Immature natural killer cell (primary cell): ENCODE results near the gene SLC26A3. TPM values are rescaled to one million over a fixed set of nuclear protein-coding genes. Genes with fewer than 3 reads are reported as not detected.
"Not testable (repeated sequence)": the region's sequence is repeated elsewhere in the genome, so short reads cannot be mapped to it uniquely, and the experiment has no call there.

Experiments used
- DNase-seq, 3 donors: peaks; one replicate each; pipeline ENCODE4 v3.0.0; 2022; ENCODE audit warnings: mixed read lengths in 1 of 3
- H3K27ac Mint-ChIP-seq, 6 donors: one replicate each; pipeline ENCODE4 v1.8.0; 2020; ENCODE audit warnings: mixed read lengths in 6 of 6, mild to moderate bottlenecking in 5 of 6, inconsistent platforms in 4 of 6, moderate library complexity in 3 of 6
- H3K27me3 Mint-ChIP-seq, 3 donors: one replicate each; pipeline ENCODE4 v1.8.0; 2020 to 2021; ENCODE audit warnings: low read depth in 3 of 3, mild to moderate bottlenecking in 3 of 3, mixed read lengths in 3 of 3, moderate library complexity in 3 of 3, inconsistent platforms in 1 of 3
- H3K36me3 Mint-ChIP-seq, 3 donors: one replicate each; pipeline ENCODE4 v1.8.0; 2020; ENCODE audit warnings: mixed read lengths in 3 of 3, inconsistent platforms in 2 of 3, mild to moderate bottlenecking in 2 of 3
- H3K4me1 Mint-ChIP-seq, 2 donors: one replicate each; pipeline ENCODE4 v1.8.0; 2020; ENCODE audit warnings: inconsistent platforms in 2 of 2, mild to moderate bottlenecking in 2 of 2, mixed read lengths in 2 of 2, moderate library complexity in 1 of 2
- H3K4me3 Mint-ChIP-seq, 5 donors: one replicate each; pipeline ENCODE4 v1.8.0; 2020; ENCODE audit warnings: mild to moderate bottlenecking in 5 of 5, mixed read lengths in 5 of 5, inconsistent platforms in 3 of 5, moderate library complexity in 3 of 5
- H3K9me3 Mint-ChIP-seq, 6 donors: one replicate each; pipeline ENCODE4 v1.8.0; 2020; ENCODE audit warnings: mild to moderate bottlenecking in 6 of 6, mixed read lengths in 6 of 6, inconsistent platforms in 4 of 6, moderate library complexity in 3 of 6
- polyA plus RNA-seq, 3 donors: library from polyadenylated mRNA; unstranded; fragments of 300-500 nt; fragmentation: Illumina TruSeq; gene quantifications; one replicate each; pipeline ENCODE4 v1.2.3, GENCODE V29; 2021

Gene SLC26A3
- not detected for polyA plus RNA-seq

GRCh38 chr7:107803009-107803610 lies at the start of gene SLC26A3:
TSS of gene SLC26A3 (minus strand) at chr7:107803223. CDS start at chr7:107794509, 8,714 bp downstream.
- H3K4me1 Mint-ChIP-seq: no peaks in the 10 kb centered on the region
- H3K4me3 Mint-ChIP-seq: no peak within 1 kb of the TSS
- no peaks in the 10 kb centered on the region for H3K36me3 Mint-ChIP-seq
- peaks cover 0 to under 1% (median 0%) of the 10 kb centered on the region in 3 donors for H3K27me3 Mint-ChIP-seq
- H3K9me3 Mint-ChIP-seq: no peaks in the 10 kb centered on the region
- no peak within 1 kb of the TSS for H3K27ac Mint-ChIP-seq
- DNase-seq: no peak

- Mint-ChIP-seq H3K36me3 (no peaks in the 10 kb centered on the region), H3K27ac (no peak overlapping the region), H3K9me3 (peaks cover 0 to 2% (median 0%) of the 10 kb centered on the region in 6 donors), H3K4me3 (no peak overlapping the region), H3K4me1 (peaks cover 0 to 5% of the 10 kb centered on the region in 2 donors), H3K27me3 (peaks cover 0 to 2% (median 0%) of the 10 kb centered on the region in 3 donors)
- no peak for DNase-seq
Observed at GRCh38 chr7:107850643-107851042, 47.6 kb upstream of the SLC26A3 start.

GRCh38 chr7:107850216-107850615 lies 47.2 kb upstream of the SLC26A3 start:
- Mint-ChIP-seq H3K36me3 (no peaks in the 10 kb centered on the region), H3K4me3 (no peak overlapping the region), H3K27me3 (peaks cover 0 to 2% (median 0%) of the 10 kb centered on the region in 3 donors), H3K9me3 (peaks cover 0 to 2% (median 0%) of the 10 kb centered on the region in 6 donors), H3K27ac (no peak overlapping the region), H3K4me1 (peaks cover 0 to 2% of the 10 kb centered on the region in 2 donors)
- no peak for DNase-seq

GRCh38 chr7:107848211-107848610 lies 45.2 kb upstream of the SLC26A3 start:
- not testable (repeated sequence) for DNase-seq, H3K27ac Mint-ChIP-seq, H3K36me3 Mint-ChIP-seq, H3K27me3 Mint-ChIP-seq, H3K4me1 Mint-ChIP-seq, H3K9me3 Mint-ChIP-seq, H3K4me3 Mint-ChIP-seq

- not testable (repeated sequence) for H3K27ac Mint-ChIP-seq, DNase-seq
Observed at GRCh38 chr7:107847836-107848175, 44.8 kb upstream of the SLC26A3 start.

GRCh38 chr7:107847168-107847835 lies 44.3 kb upstream of the SLC26A3 start:
- peaks cover 0 to 2% (median 0%) of the 10 kb centered on the region in 6 donors for H3K9me3 Mint-ChIP-seq
- H3K27ac Mint-ChIP-seq: no peak overlapping the region
- no peaks in the 10 kb centered on the region for H3K4me1 Mint-ChIP-seq
- H3K36me3 Mint-ChIP-seq: no peaks in the 10 kb centered on the region
- no peak overlapping the region for H3K4me3 Mint-ChIP-seq
- peaks cover 0 to 2% (median 0%) of the 10 kb centered on the region in 3 donors for H3K27me3 Mint-ChIP-seq
- no peak for DNase-seq

More at GRCh38 chr7:107847836-107848175, 44.8 kb upstream of the SLC26A3 start:
- not testable (repeated sequence) for H3K36me3 Mint-ChIP-seq, H3K4me1 Mint-ChIP-seq, H3K4me3 Mint-ChIP-seq, H3K27me3 Mint-ChIP-seq, H3K9me3 Mint-ChIP-seq

- Mint-ChIP-seq H3K4me1 (no peaks in the 10 kb centered on the region), H3K36me3 (no peaks in the 10 kb centered on the region), H3K4me3 (no peak overlapping the region), H3K27me3 (peaks cover 0 to 2% (median 0%) of the 10 kb centered on the region in 3 donors), H3K9me3 (peaks cover 0 to 2% (median 0%) of the 10 kb centered on the region in 6 donors), H3K27ac (no peak overlapping the region)
- no peak for DNase-seq
Observed at GRCh38 chr7:107846324-107846723, 43.3 kb upstream of the SLC26A3 start.

- Mint-ChIP-seq H3K9me3 (peaks cover 0 to 2% (median 0%) of the 10 kb centered on the region in 6 donors), H3K36me3 (peaks cover 0 to 3% (median 0%) of the 10 kb centered on the region in 3 donors), H3K4me3 (no peak overlapping the region), H3K4me1 (no peaks in the 10 kb centered on the region), H3K27ac (no peak overlapping the region), H3K27me3 (peaks cover 0 to 6% (median 0%) of the 10 kb centered on the region in 3 donors)
- no peak for DNase-seq
Observed at GRCh38 chr7:107843184-107843583, 40.2 kb upstream of the SLC26A3 start.

GRCh38 chr7:107842213-107842612 lies 39.2 kb upstream of the SLC26A3 start:
- no peaks in the 10 kb centered on the region for H3K4me1 Mint-ChIP-seq
- H3K36me3 Mint-ChIP-seq: peaks cover 0 to 3% (median 0%) of the 10 kb centered on the region in 3 donors
- H3K4me3 Mint-ChIP-seq: no peak overlapping the region
- H3K27ac Mint-ChIP-seq: no peak overlapping the region
- peaks cover 0 to 2% (median 0%) of the 10 kb centered on the region in 6 donors for H3K9me3 Mint-ChIP-seq
- no peak for DNase-seq
- H3K27me3 Mint-ChIP-seq: peaks cover 0 to 6% (median 5%) of the 10 kb centered on the region in 3 donors

GRCh38 chr7:107838816-107839565 lies 36.0 kb upstream of the SLC26A3 start:
- peaks cover 0 to 7% (median 4%) of the 10 kb centered on the region in 3 donors for H3K27me3 Mint-ChIP-seq
- H3K27ac Mint-ChIP-seq: no peak overlapping the region
- H3K36me3 Mint-ChIP-seq: peaks cover 0 to 3% (median 0%) of the 10 kb centered on the region in 3 donors

GRCh38 chr7:107838024-107838601 lies 35.1 kb upstream of the SLC26A3 start:
- Mint-ChIP-seq H3K4me3 (no peak overlapping the region), H3K27me3 (peaks cover 3 to 7% (median 4%) of the 10 kb centered on the region in 3 donors), H3K27ac (no peak overlapping the region), H3K36me3 (peaks cover 0 to 3% (median 0%) of the 10 kb centered on the region in 3 donors), H3K9me3 (peaks cover 0 to 2% (median 0%) of the 10 kb centered on the region in 6 donors), H3K4me1 (no peaks in the 10 kb centered on the region)
- DNase-seq: no peak

More at GRCh38 chr7:107838816-107839565, 36.0 kb upstream of the SLC26A3 start:
- H3K9me3 Mint-ChIP-seq: peaks cover 0 to 2% (median 0%) of the 10 kb centered on the region in 6 donors
- DNase-seq: no peak
- no peaks in the 10 kb centered on the region for H3K4me1 Mint-ChIP-seq
- no peak overlapping the region for H3K4me3 Mint-ChIP-seq

GRCh38 chr7:107837145-107837512 lies 34.1 kb upstream of the SLC26A3 start:
- Mint-ChIP-seq H3K36me3 (peaks cover 0 to 3% (median 0%) of the 10 kb centered on the region in 3 donors), H3K27ac (no peak overlapping the region), H3K4me3 (no peak overlapping the region), H3K9me3 (peaks cover 0 to 2% (median 0%) of the 10 kb centered on the region in 6 donors), H3K4me1 (no peaks in the 10 kb centered on the region), H3K27me3 (peaks cover 3 to 8% (median 7%) of the 10 kb centered on the region in 3 donors)
- no peak for DNase-seq

GRCh38 chr7:107836237-107837144 lies 33.5 kb upstream of the SLC26A3 start:
- Mint-ChIP-seq H3K36me3 (peaks cover 0 to 3% (median 0%) of the 10 kb centered on the region in 3 donors), H3K4me1 (no peaks in the 10 kb centered on the region), H3K27ac (no peak overlapping the region), H3K27me3 (peaks cover 3 to 8% (median 7%) of the 10 kb centered on the region in 3 donors), H3K4me3 (no peak overlapping the region), H3K9me3 (peaks cover 0 to 2% (median 0%) of the 10 kb centered on the region in 6 donors)
- no peak for DNase-seq
